ENCODE measurements around the gene ARRB1. TPM values are rescaled to one million over a fixed set of nuclear protein-coding genes. Genes with fewer than 3 reads are reported as not detected.
"Not testable (repeated sequence)": the region's sequence is repeated elsewhere in the genome, so short reads cannot be mapped to it uniquely, and the experiment has no call there.

ARRB1 gene
- total RNA-seq, 1 donor from 2014 or later: 53.8 TPM

DNA sequence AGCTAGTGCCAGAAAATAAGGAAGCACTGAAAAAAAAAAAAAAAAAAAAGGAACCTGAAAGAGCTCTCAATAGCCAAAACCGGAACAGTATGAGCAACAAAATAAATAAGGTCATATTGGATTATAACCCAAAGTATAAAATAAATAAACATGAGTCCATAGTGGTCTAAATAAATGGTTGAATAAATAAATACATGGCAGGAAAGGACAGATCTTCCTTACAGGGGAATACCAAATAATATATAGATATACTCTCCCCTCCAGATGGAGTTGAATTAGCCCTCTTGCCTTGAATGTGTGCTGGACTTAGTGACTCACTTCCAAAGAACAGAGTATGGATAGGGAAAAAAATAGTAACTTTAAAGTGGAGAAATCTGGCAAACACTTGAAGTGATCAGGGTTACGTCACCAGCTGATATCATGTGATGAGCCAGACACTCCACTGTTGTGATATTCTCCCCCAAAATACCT lies 14.3 kb upstream of the ARRB1 start:
- H3K36me3 Mint-ChIP-seq (ENCODE audit: low read depth): no peaks in the 10 kb centered on the region
- DNase-seq (ENCODE audit: low read depth, low spot score): no peak
- peaks cover 3% of the 10 kb centered on the region for H3K27me3 Mint-ChIP-seq (ENCODE audit: low read depth)
- no peaks in the 10 kb centered on the region for H3K9me3 Mint-ChIP-seq
- no peak overlapping the region for H3K27ac Mint-ChIP-seq (ENCODE audit: unreplicated experiment)
- H3K4me3 Mint-ChIP-seq: no peak overlapping the region
- TF ChIP-seq, protein P1, sequence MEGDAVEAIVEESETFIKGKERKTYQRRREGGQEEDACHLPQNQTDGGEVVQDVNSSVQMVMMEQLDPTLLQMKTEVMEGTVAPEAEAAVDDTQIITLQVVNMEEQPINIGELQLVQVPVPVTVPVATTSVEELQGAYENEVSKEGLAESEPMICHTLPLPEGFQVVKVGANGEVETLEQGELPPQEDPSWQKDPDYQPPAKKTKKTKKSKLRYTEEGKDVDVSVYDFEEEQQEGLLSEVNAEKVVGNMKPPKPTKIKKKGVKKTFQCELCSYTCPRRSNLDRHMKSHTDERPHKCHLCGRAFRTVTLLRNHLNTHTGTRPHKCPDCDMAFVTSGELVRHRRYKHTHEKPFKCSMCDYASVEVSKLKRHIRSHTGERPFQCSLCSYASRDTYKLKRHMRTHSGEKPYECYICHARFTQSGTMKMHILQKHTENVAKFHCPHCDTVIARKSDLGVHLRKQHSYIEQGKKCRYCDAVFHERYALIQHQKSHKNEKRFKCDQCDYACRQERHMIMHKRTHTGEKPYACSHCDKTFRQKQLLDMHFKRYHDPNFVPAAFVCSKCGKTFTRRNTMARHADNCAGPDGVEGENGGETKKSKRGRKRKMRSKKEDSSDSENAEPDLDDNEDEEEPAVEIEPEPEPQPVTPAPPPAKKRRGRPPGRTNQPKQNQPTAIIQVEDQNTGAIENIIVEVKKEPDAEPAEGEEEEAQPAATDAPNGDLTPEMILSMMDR (conservative IDR thresholded peaks at IDR 0.05): no peak
- no peaks in the 10 kb centered on the region for H3K4me1 Mint-ChIP-seq

GRCh38 chr11:75362285-75362684 lies 10.8 kb upstream of the ARRB1 start:
- not testable (repeated sequence) for H3K36me3 Mint-ChIP-seq (ENCODE audit: low read depth); H3K27me3 Mint-ChIP-seq (ENCODE audit: low read depth); H3K4me1 Mint-ChIP-seq; H3K27ac Mint-ChIP-seq (ENCODE audit: unreplicated experiment); DNase-seq (ENCODE audit: low read depth, low spot score); H3K4me3 Mint-ChIP-seq; H3K9me3 Mint-ChIP-seq

GRCh38 chr11:75356613-75357012 lies 5.2 kb upstream of the ARRB1 start:
- H3K27me3 Mint-ChIP-seq (ENCODE audit: low read depth): no peaks in the 10 kb centered on the region
- H3K9me3 Mint-ChIP-seq: no peaks in the 10 kb centered on the region
- TF ChIP-seq, protein P1 (conservative IDR thresholded peaks at IDR 0.05): no peak

GRCh38 chr11:75355051-75355450 lies 3.6 kb upstream of the ARRB1 start:
- Mint-ChIP-seq H3K27ac (ENCODE audit: unreplicated experiment) (no peak overlapping the region), H3K9me3 (no peaks in the 10 kb centered on the region), H3K27me3 (ENCODE audit: low read depth) (peaks cover 5% of the 10 kb centered on the region), H3K36me3 (ENCODE audit: low read depth) (no peaks in the 10 kb centered on the region), H3K4me1 (peaks cover 27% of the 10 kb centered on the region), H3K4me3 (no peak overlapping the region)
- no peak for DNase-seq (ENCODE audit: low read depth, low spot score)
- TF ChIP-seq, protein P1 (conservative IDR thresholded peaks at IDR 0.05): no peak

More at GRCh38 chr11:75356613-75357012, 5.2 kb upstream of the ARRB1 start:
- Mint-ChIP-seq H3K4me1 (peaks cover 16% of the 10 kb centered on the region), H3K4me3 (no peak overlapping the region), H3K36me3 (ENCODE audit: low read depth) (no peaks in the 10 kb centered on the region), H3K27ac (ENCODE audit: unreplicated experiment) (no peak overlapping the region)
- DNase-seq (ENCODE audit: low read depth, low spot score): no peak

GRCh38 chr11:75352588-75353206 lies 1.2 kb upstream of the ARRB1 start:
- H3K9me3 Mint-ChIP-seq: no peaks in the 10 kb centered on the region
- H3K4me1 Mint-ChIP-seq: peaks cover 50% of the 10 kb centered on the region
- H3K36me3 Mint-ChIP-seq (ENCODE audit: low read depth): no peaks in the 10 kb centered on the region
- no peak for DNase-seq (ENCODE audit: low read depth, low spot score)
- TF ChIP-seq, protein P1 (conservative IDR thresholded peaks at IDR 0.05): no peak
- peak overlapping the region; percentile 89 for H3K4me3 Mint-ChIP-seq
- H3K27me3 Mint-ChIP-seq (ENCODE audit: low read depth): peaks cover 5% of the 10 kb centered on the region
- no peak overlapping the region for H3K27ac Mint-ChIP-seq (ENCODE audit: unreplicated experiment)

DNA sequence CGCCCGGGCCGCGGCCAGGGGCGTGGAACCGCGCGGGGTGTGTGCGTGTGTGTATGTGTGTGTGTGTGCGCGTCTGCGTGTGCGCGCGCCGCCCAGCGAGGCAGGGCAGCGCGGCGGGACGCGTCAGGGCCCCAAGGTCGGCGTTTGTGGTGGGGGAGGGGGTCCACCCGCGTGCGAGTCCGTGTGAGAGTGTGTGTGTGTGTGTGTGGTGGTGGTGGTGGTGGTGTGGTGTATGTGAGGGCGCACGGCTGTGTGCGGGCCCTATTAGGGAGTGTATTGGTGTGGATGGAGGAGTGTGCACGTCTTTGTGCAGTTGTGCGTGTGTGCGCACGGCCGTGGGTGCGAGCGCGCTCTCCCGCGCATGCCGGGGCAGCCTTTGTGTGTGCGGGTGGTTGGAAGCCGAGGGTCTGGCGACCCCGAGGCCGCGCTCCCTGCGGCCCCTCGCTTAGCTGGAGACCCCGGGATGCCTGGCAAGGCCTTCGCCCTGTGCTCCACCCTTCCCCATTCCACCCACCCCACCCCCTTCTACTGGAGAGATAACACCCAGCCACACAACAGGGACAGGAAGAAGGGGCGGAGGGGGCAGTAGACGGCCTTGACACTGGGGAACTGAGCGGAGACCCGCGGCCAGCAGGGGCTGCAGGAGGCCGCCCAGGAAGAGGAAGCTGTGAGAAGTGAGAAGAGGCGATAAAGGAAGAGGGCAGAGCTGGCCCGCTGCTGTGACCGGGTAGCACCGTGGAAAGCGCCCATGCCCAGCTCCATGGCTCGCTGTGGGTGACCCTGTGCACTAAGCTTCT lies 528 bp upstream of the ARRB1 start:
- no peaks in the 10 kb centered on the region for H3K36me3 Mint-ChIP-seq (ENCODE audit: low read depth)
- peaks cover 5% of the 10 kb centered on the region for H3K27me3 Mint-ChIP-seq (ENCODE audit: low read depth)
- TF ChIP-seq, protein P1 (conservative IDR thresholded peaks at IDR 0.05): no peak
- H3K9me3 Mint-ChIP-seq: no peaks in the 10 kb centered on the region
- peak overlapping the region; percentile 89 for H3K4me3 Mint-ChIP-seq
- H3K4me1 Mint-ChIP-seq: peaks cover 54% of the 10 kb centered on the region
- peak overlapping the region; percentile 98 for H3K27ac Mint-ChIP-seq (ENCODE audit: unreplicated experiment)
- peak; percentile 51 for DNase-seq (ENCODE audit: low read depth, low spot score)
